Erythroblast (primary cell): ENCODE results near the gene PSMB7.

Source experiments
- DNase-seq, 2 experiments: peaks; one replicate each; lab custom pipeline; 2025; lab: John Stamatoyannopoulos, UW
- GATA1 ChIP-seq: IDR thresholded peaks from 2 replicates; pipeline ENCODE4 v1.6.1; 2011; ENCODE audit warnings: low read depth, mild to moderate bottlenecking, control low read depth, low read length, moderate library complexity
- POLR2A ChIP-seq: IDR thresholded peaks from 2 replicates; pipeline ENCODE4 v1.6.1; 2011; ENCODE audit warnings: mild to moderate bottlenecking, low read length

The PSMB7 gene

GRCh38 chr9:124323904-124324303 is 91.3 kb downstream of the PSMB7 start:
- DNase-seq = no peak
- TF ChIP-seq POLR2A (no peak), GATA1 (no peak)

GRCh38 chr9:124322618-124323432 is 92.4 kb downstream of the PSMB7 start:
- no peak for DNase-seq

GRCh38 chr9:124321935-124322334 is 93.3 kb downstream of the PSMB7 start:
- no peak for DNase-seq
- TF ChIP-seq POLR2A (no peak), GATA1 (no peak)

More at GRCh38 chr9:124322618-124323432, 92.4 kb downstream of the PSMB7 start:
- TF ChIP-seq GATA1 (no peak), POLR2A (no peak)

- no peak for TF ChIP-seq POLR2A
- no peak for TF ChIP-seq GATA1
Observed at GRCh38 chr9:124321416-124321815, 93.8 kb downstream of the PSMB7 start.

GRCh38 chr9:124320062-124320973 is 94.9 kb downstream of the PSMB7 start:
- DNase-seq = peak; percentile 34 to 71
- TF ChIP-seq GATA1 = no peak
- TF ChIP-seq POLR2A = no peak

More at GRCh38 chr9:124321416-124321815, 93.8 kb downstream of the PSMB7 start:
- DNase-seq = no peak

- TF ChIP-seq POLR2A (no peak), GATA1 (no peak)
- no peak for DNase-seq
Observed at GRCh38 chr9:124315882-124316281, 99.4 kb downstream of the PSMB7 start.

DNA sequence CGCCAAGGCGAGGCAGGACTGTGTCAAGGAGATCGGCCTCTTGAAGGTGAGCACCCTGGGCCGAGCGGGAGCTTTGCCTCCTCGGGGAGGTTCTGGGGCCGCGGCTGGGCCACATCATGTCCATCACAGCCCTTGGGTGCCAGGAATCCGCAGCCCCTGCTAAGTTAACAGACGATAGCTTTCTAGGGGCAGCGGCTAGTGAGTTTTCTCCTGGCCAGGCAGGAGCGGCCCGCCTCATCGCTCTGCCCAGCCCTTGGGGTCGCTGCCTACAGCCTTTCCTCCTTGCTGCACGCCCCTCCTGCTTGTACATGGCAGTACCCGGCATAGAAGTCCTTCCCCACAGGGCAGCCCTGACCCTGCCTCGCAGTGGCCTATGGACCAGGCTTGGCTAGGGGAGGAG is 101.3 kb downstream of the PSMB7 start:
- no peak for DNase-seq
- no peak for TF ChIP-seq POLR2A
- TF ChIP-seq GATA1 = no peak

- DNase-seq = no peak
- TF ChIP-seq GATA1 (no peak), POLR2A (no peak)
Observed at GRCh38 chr9:124312290-124313265, 102.7 kb downstream of the PSMB7 start.

GRCh38 chr9:124311283-124311682 is 104.0 kb downstream of the PSMB7 start:
- no peak for DNase-seq
- TF ChIP-seq POLR2A = no peak
- TF ChIP-seq GATA1 = no peak

- no peak for TF ChIP-seq POLR2A
- no peak for TF ChIP-seq GATA1
- DNase-seq = no peak
Observed at GRCh38 chr9:124309667-124310084, 105.6 kb downstream of the PSMB7 start.

GRCh38 chr9:124308606-124309491 is 106.4 kb downstream of the PSMB7 start:
- TF ChIP-seq POLR2A (no peak), GATA1 (no peak)
- no peak for DNase-seq

GRCh38 chr9:124307379-124308030 is 107.7 kb downstream of the PSMB7 start:
- TF ChIP-seq GATA1 (no peak), POLR2A (no peak)
- DNase-seq = no peak
